ENCODE results near the gene PRDM5.

- TF ChIP-seq CTCF (IDR thresholded peaks at IDR 0.05) (no peak), POLR2A (IDR thresholded peaks at IDR 0.05) (no peak)
Observed at GRCh38 chr4:120838784-120839183, 83.7 kb downstream of the PRDM5 start.

All from right lobe of liver (tissue), 4 donors.